ENCODE data around the gene ARHGAP4.

Gene ARHGAP4

GRCh38 chrX:153956044-153956907, 30.2 kb upstream of the ARHGAP4 start:
- no peak overlapping the region for H3K4me3 ChIP-seq (replicated peaks; ENCODE audit: low read depth, low read length)
- no peak for DNase-seq (ENCODE audit: low read depth)
- TF ChIP-seq, protein P1, sequence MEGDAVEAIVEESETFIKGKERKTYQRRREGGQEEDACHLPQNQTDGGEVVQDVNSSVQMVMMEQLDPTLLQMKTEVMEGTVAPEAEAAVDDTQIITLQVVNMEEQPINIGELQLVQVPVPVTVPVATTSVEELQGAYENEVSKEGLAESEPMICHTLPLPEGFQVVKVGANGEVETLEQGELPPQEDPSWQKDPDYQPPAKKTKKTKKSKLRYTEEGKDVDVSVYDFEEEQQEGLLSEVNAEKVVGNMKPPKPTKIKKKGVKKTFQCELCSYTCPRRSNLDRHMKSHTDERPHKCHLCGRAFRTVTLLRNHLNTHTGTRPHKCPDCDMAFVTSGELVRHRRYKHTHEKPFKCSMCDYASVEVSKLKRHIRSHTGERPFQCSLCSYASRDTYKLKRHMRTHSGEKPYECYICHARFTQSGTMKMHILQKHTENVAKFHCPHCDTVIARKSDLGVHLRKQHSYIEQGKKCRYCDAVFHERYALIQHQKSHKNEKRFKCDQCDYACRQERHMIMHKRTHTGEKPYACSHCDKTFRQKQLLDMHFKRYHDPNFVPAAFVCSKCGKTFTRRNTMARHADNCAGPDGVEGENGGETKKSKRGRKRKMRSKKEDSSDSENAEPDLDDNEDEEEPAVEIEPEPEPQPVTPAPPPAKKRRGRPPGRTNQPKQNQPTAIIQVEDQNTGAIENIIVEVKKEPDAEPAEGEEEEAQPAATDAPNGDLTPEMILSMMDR (IDR thresholded peaks at IDR 0.05; ENCODE audit: low read length, missing control alignments): no peak

DNA sequence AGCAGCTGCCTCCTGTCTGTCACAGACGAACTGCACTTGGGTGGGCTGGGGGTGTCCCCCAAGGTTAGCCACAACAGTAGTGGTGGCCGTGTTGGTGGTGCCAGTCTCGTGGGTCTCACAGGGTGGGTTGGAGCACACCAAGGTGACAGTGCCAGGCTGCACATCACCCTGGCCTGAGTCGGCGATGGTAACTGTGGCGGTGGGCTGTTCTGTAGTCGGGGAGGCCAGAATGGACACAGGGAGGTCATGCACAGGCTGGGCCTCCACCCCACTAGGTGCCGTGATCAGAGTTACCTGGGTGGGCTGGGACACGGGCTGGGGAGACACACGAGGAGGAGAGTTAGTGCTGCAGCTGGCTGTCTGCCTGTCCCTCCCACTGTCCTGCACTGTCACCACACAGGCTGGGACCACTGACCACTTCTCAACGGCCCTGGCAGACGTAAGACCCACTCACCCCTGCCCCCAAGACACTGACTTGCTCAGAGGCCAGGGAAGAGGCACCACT, 29.2 kb upstream of the ARHGAP4 start:
- TF ChIP-seq, protein P1 (IDR thresholded peaks at IDR 0.05; ENCODE audit: low read length, missing control alignments): no peak
- no peak for DNase-seq (ENCODE audit: low read depth)
- H3K4me3 ChIP-seq (replicated peaks; ENCODE audit: low read depth, low read length): no peak overlapping the region

- TF ChIP-seq, protein P1 (IDR thresholded peaks at IDR 0.05; ENCODE audit: low read length, missing control alignments): no peak
- DNase-seq (ENCODE audit: low read depth): no peak
- H3K4me3 ChIP-seq (replicated peaks; ENCODE audit: low read depth, low read length): no peak overlapping the region
Measured at GRCh38 chrX:153954558-153955227, 28.6 kb upstream of the ARHGAP4 start.

- no peak for DNase-seq (ENCODE audit: low read depth)
- H3K4me3 ChIP-seq (replicated peaks; ENCODE audit: low read depth, low read length): no peak overlapping the region
- TF ChIP-seq, protein P1 (IDR thresholded peaks at IDR 0.05; ENCODE audit: low read length, missing control alignments): no peak
Measured at GRCh38 chrX:153953892-153954557, 28.0 kb upstream of the ARHGAP4 start.

DNA sequence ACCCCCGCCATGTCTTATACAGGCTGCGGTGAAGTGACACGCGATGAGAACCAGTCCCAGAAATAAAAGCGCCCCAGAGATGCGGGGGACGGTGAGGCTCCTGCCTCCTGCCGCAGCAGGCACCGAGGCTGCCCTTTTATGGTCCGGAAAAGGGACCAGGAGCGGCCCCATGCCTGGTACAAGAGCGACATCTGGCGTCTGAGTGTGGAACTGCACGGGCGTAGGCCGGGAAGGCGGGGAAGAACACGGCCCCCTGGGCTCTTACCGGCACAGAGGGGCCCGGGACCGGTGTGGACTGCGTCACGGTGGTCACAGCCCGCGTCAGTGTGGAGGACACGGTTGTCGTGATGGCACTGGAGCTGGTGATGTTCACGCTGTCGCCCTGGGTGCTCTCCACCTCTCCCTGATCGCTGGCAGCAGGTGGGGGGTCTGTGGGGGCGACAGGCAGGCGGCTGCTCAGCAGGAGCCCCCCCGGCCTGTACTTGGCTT, 27.3 kb upstream of the ARHGAP4 start:
- TF ChIP-seq, protein P1 (IDR thresholded peaks at IDR 0.05; ENCODE audit: low read length, missing control alignments): peak; percentile 75
- no peak overlapping the region for H3K4me3 ChIP-seq (replicated peaks; ENCODE audit: low read depth, low read length)
- DNase-seq (ENCODE audit: low read depth): peak; percentile 64

DNA sequence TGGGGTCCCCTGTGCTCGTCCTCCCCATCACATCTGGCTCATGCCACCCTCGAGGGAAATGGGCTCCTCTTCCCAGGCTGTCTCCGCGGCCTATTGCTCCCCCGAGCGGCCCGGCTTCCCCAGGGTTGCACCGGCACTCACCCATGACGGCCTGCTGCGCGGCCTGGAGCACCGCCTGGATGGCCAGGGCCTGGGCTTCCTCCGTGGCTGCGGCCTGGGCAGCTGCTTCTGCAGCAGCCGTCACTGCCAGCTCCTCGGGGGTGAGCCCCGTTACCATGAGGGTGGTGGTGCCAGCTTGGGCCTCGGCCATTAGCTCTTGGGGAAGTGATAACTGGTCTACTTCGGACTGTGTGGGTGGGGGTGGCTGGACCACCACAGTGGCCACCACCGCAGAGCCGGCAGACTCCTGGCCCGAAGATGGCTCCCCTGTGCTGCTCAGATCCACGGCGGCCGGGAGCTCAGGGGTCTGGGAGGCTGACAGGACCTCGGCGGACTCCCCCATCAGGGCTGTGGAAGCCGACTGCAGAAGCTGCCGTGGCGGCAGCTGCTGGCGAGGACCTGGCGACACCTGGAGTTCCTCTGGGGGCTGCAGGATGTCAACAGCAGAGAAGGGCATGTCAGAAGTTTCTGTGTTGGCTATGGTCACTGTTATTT, 26.4 kb upstream of the ARHGAP4 start:
- DNase-seq (ENCODE audit: low read depth): no peak
- no peak overlapping the region for H3K4me3 ChIP-seq (replicated peaks; ENCODE audit: low read depth, low read length)
- TF ChIP-seq, protein P1 (IDR thresholded peaks at IDR 0.05; ENCODE audit: low read length, missing control alignments): no peak
